ENCODE measurements around the gene ZFP91. TPM values are rescaled to one million over a fixed set of nuclear protein-coding genes. Genes with fewer than 3 reads are reported as not detected.

ZFP91 gene
- polyA plus RNA-seq, 1 of the 3 experiments (the other 2 are of a cell fraction): 12.2 TPM

- TF ChIP-seq, protein P1, sequence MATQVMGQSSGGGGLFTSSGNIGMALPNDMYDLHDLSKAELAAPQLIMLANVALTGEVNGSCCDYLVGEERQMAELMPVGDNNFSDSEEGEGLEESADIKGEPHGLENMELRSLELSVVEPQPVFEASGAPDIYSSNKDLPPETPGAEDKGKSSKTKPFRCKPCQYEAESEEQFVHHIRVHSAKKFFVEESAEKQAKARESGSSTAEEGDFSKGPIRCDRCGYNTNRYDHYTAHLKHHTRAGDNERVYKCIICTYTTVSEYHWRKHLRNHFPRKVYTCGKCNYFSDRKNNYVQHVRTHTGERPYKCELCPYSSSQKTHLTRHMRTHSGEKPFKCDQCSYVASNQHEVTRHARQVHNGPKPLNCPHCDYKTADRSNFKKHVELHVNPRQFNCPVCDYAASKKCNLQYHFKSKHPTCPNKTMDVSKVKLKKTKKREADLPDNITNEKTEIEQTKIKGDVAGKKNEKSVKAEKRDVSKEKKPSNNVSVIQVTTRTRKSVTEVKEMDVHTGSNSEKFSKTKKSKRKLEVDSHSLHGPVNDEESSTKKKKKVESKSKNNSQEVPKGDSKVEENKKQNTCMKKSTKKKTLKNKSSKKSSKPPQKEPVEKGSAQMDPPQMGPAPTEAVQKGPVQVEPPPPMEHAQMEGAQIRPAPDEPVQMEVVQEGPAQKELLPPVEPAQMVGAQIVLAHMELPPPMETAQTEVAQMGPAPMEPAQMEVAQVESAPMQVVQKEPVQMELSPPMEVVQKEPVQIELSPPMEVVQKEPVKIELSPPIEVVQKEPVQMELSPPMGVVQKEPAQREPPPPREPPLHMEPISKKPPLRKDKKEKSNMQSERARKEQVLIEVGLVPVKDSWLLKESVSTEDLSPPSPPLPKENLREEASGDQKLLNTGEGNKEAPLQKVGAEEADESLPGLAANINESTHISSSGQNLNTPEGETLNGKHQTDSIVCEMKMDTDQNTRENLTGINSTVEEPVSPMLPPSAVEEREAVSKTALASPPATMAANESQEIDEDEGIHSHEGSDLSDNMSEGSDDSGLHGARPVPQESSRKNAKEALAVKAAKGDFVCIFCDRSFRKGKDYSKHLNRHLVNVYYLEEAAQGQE (IDR thresholded peaks at IDR 0.05; ENCODE audit: low read depth, low read length): no peak
- no peak for TF ChIP-seq FOXJ3 (CRISPR knock-in tag; IDR thresholded peaks at IDR 0.05)
- TF ChIP-seq MXI1 (IDR thresholded peaks at IDR 0.05; ENCODE audit: low read depth, low read length): peak; percentile 76
- TF ChIP-seq, protein P2, sequence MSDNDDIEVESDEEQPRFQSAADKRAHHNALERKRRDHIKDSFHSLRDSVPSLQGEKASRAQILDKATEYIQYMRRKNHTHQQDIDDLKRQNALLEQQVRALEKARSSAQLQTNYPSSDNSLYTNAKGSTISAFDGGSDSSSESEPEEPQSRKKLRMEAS (IDR thresholded peaks at IDR 0.05; ENCODE audit: low read depth): peak; percentile 54
- no peak for TF ChIP-seq RXRA (IDR thresholded peaks at IDR 0.05; ENCODE audit: borderline replicate concordance, low read depth)
- no peak for TF ChIP-seq RCOR1 (IDR thresholded peaks at IDR 0.05; ENCODE audit: low read length)
Measured at GRCh38 chr11:58654079-58654907, 75.4 kb downstream of the ZFP91 start (continued).

DNA sequence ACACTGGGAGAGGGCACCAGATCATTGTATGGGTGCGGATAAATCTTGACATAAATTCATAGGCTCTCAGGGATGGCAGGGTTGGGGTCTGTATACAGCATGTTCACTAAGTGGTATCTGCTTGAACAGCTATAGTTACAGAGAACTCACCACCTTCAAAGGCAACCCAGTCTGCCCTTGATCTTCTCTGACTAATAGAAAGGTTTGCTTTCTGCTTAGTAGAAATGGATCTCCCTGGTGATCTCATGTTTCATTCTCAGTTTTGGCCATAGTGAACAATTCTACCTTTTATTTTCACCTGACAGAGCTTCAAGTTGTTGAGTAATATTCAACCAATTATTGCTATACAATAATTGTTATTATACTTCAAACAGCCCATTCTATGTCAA, 76.0 kb downstream of the ZFP91 start:
- POLR2A ChIA-PET: no interaction called here
- CTCF ChIA-PET: interaction anchor here (0.7 to 2.2 kb wide), 16 partner anchors 11 to 481 kb away, joined by 3 to 10 read pairs (median 4); no protein-coding TSS in a partner anchor

More for the DNA sequence above, 76.0 kb downstream of the ZFP91 start:
- H3K27ac ChIP-seq (ENCODE audit: low read depth in 2 of 2, low read length in 1 of 2): no peak overlapping the region
- H3F3A ChIP-seq (replicated peaks; ENCODE audit: insufficient read depth): no peaks in the 10 kb centered on the region
- DNase-seq: no peak
- no peaks in the 10 kb centered on the region for H4K20me1 ChIP-seq (ENCODE audit: insufficient read depth)
- H3K4me2 ChIP-seq: no peak overlapping the region
- H3K79me2 ChIP-seq (ENCODE audit: insufficient read depth): no peaks in the 10 kb centered on the region
- WGBS (ENCODE audit: low lambda C conversion rate): 8% methylated on average over 1 of the region's 1 CpG
- no peak overlapping the region for H2AFZ ChIP-seq (ENCODE audit: low read depth)
- H3K4me3 ChIP-seq (ENCODE audit: low read depth in 2 of 2, low read length in 1 of 2): no peak overlapping the region
- H3K27me3 ChIP-seq (ENCODE audit: insufficient read depth): no peaks in the 10 kb centered on the region
- no peaks in the 10 kb centered on the region for H3K9me2 ChIP-seq
- H3K36me3 ChIP-seq (replicated peaks in 1 of 2; ENCODE audit: control insufficient read depth in 1 of 2, insufficient read depth in 2 of 2, low read length in 1 of 2): no peaks in the 10 kb centered on the region
- TF ChIP-seq TAF1 (IDR thresholded peaks at IDR 0.05; ENCODE audit: borderline replicate concordance, low read depth, low read length) (no peak), EP300 (IDR thresholded peaks at IDR 0.05; ENCODE audit: borderline replicate concordance in 1 of 2, low read depth in 1 of 2, low read length in 1 of 2) (no peak), CTCF (IDR thresholded peaks at IDR 0.05) (no peak), RAD21 (IDR thresholded peaks at IDR 0.05; ENCODE audit: low read length) (no peak), FOXJ3 (CRISPR knock-in tag; IDR thresholded peaks at IDR 0.05) (no peak), MXI1 (IDR thresholded peaks at IDR 0.05; ENCODE audit: low read depth, low read length) (no peak), FOXM1 (IDR thresholded peaks at IDR 0.05; ENCODE audit: low read depth) (no peak), IRF3 (IDR thresholded peaks at IDR 0.05; ENCODE audit: low read depth, low read length) (no peak), EZH2phosphoT487 (IDR thresholded peaks at IDR 0.05; ENCODE audit: borderline replicate concordance, low read depth) (no peak), ELF1 (IDR thresholded peaks at IDR 0.05) (no peak), CHD2 (IDR thresholded peaks at IDR 0.05; ENCODE audit: low read length, partially characterized antibody) (no peak), RCOR1 (IDR thresholded peaks at IDR 0.05; ENCODE audit: low read length) (no peak), FOSL2 (IDR thresholded peaks at IDR 0.05; ENCODE audit: borderline replicate concordance, low read depth) (no peak), GATA2 (CRISPR knock-in tag; IDR thresholded peaks at IDR 0.05) (no peak)
- TF ChIP-seq, protein P3, sequence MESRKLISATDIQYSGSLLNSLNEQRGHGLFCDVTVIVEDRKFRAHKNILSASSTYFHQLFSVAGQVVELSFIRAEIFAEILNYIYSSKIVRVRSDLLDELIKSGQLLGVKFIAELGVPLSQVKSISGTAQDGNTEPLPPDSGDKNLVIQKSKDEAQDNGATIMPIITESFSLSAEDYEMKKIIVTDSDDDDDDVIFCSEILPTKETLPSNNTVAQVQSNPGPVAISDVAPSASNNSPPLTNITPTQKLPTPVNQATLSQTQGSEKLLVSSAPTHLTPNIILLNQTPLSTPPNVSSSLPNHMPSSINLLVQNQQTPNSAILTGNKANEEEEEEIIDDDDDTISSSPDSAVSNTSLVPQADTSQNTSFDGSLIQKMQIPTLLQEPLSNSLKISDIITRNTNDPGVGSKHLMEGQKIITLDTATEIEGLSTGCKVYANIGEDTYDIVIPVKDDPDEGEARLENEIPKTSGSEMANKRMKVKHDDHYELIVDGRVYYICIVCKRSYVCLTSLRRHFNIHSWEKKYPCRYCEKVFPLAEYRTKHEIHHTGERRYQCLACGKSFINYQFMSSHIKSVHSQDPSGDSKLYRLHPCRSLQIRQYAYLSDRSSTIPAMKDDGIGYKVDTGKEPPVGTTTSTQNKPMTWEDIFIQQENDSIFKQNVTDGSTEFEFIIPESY (IDR thresholded peaks at IDR 0.05; ENCODE audit: borderline replicate concordance, low read depth): no peak
- TF ChIP-seq, protein P2 (IDR thresholded peaks at IDR 0.05; ENCODE audit: low read depth): no peak
- H3K9ac ChIP-seq: no peak overlapping the region
- no peaks in the 10 kb centered on the region for H3K4me1 ChIP-seq (ENCODE audit: control insufficient read depth in 1 of 2, insufficient read depth in 2 of 2, low read depth in 1 of 2, low read length in 1 of 2)
- no peaks in the 10 kb centered on the region for H3K9me3 ChIP-seq
